Muscle of back (tissue), 11 donors: ENCODE results near the gene NUP98. TPM values are rescaled to one million over a fixed set of nuclear protein-coding genes. Genes with fewer than 3 reads are reported as not detected.
"Not testable (repeated sequence)": the region's sequence is repeated elsewhere in the genome, so short reads cannot be mapped to it uniquely, and the experiment has no call there.

Experiments used
- DNase-seq, 3 donors: peaks; one replicate each; pipeline versions ENCODE4 v3.0.0 to v3.0.0-alpha.2; 2013
- polyA plus RNA-seq, 10 donors: library from polyadenylated mRNA; unstranded; fragments of 120-200 nt; gene quantifications; one replicate each; pipeline ENCODE4 v1.2.1, GENCODE V29; 2013; ENCODE audit not compliant: insufficient read length in 10 of 10

The NUP98 gene
- polyA plus RNA-seq, 10 donors, result 32.0 to 46.1 (median 38.1) TPM

DNA sequence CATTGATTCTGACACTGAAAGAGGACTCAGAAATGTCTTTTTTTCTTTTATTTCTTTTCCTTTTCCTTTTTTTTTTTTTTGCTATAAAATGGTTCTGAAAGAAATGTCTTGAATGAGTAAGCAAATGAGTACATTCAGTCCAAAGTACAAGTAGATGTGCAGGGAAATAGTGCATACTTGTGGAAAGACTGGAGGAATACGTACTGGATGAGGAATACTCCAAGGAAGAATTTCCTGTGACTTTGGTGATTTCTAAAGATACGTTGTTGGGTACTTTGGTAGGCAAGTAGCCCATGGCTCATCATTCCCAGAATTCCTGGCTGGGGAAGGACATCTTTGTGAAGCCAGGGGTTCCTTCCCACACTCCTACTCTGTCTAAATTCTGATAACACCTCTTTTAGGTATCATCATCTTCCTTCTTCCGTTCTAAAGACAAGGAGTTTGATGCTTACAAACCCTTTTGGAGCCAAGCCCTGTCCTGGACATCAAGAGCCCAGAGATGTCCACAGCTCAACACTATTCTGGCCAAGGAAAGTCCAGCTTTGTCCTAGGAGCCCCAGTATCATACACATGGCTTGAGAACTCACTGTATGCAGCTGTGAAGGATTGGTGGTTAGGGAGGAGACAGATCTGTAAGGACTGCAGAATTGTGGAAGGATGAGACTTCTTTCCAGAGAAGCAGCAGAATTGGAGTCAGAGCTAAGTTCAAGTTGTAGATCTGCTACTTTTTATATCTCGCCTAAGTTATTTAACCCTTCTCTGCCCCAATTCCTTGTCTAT lies 4.8 kb upstream of the NUP98 start:
- DNase-seq, result peak in 1 of 3 donors; percentile 33

GRCh38 chr11:3799873-3800272 lies 2.5 kb upstream of the NUP98 start:
- DNase-seq, result no peak

- no peak for DNase-seq
These were observed 1.8 kb upstream of the NUP98 start for GRCh38 chr11:3799143-3799542.

DNA sequence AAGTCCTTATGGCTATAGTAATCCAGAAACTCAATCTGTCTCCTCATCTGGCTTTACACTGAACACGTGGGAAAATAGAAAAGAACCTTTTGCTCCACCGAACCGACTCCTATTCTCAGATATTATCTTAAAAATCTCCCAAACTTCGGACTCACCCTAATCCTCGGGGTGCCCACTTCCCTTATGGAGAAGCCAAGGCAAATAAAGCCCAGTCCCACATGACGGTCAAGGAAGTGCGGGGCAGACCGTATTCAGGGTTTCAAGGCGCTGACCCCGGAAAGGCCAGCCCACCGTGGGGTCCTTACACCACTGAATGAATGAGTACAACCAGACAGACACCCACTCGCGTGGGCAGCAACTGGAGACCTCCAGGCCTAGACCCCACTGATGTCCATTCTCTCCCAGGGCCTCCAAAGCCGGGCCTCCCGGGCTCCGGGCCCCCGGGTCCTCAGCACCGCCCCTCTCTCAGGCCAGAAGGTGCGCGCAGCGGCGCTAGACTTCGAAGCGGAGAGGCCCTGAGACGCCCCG lies 489 bp downstream of the NUP98 start:
- DNase-seq, result no peak

DNA sequence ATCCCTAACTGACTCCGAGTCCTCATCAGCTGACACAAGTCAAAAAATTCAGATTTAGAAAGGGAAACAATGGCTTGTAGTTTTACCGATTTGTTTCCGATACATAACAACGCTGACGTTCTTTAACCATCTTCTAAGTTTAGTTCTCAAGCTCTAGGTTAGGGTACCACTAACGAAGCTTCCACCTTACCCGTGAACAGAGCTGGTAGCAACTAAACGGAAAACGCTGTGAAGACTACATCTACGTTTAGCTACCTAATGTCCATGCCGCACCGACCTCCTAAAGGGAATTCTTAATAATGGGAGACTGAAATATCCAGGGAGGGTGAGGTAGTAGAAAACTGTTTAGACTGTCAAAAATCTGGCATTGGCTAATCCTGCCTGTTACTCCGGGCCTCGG lies 1.0 kb downstream of the NUP98 start:
- no peak for DNase-seq

DNA sequence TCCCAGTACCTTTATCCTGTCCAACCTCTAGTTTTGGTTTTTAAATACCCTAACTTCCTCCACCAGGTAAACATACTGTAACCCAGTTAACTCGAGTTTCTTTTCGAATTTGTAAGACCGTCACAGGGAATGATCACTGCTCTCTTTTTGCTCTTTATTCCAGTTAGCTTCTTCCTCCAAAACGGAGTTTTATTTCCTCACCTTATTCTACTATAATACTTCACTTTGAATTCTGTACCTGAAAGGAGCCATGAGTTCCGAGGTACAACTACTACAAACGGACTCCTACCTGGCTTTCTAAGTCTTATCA lies 1.4 kb downstream of the NUP98 start:
- no peak for DNase-seq

GRCh38 chr11:3795131-3796001 lies 2.0 kb downstream of the NUP98 start:
- DNase-seq, result no peak

- DNase-seq, result not testable (repeated sequence)
These were observed 3.0 kb downstream of the NUP98 start for GRCh38 chr11:3794387-3794786.

GRCh38 chr11:3786781-3787428 lies 10.4 kb downstream of the NUP98 start:
- no peak for DNase-seq

GRCh38 chr11:3783611-3784010 lies 13.7 kb downstream of the NUP98 start:
- no peak for DNase-seq

DNA sequence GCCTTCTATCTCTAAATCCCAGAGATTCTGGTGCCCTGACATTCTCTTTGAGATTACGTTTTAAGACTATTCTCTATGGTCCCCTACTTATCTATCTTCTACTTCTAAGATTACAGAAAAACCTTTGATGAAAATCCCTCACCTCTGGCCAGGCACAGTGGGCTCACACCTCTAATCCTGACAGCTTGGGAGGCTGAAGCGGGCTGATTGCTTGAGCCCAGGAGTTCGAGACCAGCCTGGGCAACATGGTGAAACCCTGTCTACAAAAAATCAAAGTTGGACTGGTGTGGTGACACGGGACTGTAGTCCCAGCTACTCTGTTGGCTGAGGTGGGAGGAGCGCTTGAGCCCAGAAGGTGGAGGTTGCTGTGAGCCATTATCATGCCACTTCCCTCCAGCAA lies 14.4 kb downstream of the NUP98 start:
- no peak for DNase-seq

- DNase-seq, result no peak
These were observed 15.9 kb downstream of the NUP98 start for GRCh38 chr11:3781423-3781822.

- DNase-seq, result peak; percentile 25 to 86 (median 58)
These were observed 21.5 kb downstream of the NUP98 start for GRCh38 chr11:3775736-3776406.

GRCh38 chr11:3773180-3773579 lies 24.2 kb downstream of the NUP98 start:
- no peak for DNase-seq

DNA sequence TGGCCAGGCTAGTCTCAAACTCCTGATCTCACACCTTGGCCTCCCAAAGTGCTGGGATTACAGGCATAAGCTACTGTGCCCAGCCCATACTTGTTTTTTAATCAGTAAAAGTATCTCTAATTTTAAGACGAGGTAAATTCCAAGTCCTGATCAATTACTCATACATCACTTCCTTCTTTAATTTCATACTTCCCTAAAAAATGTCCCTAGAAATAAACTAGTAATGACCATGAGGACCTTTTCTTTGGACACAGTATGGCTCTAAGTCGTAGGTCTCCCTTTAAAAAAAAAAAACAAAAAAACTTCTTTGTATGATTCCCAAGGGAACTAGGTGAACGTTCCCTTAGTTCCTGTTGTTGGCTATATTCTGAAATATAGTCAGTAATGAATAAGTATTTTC lies 29.8 kb downstream of the NUP98 start:
- no peak for DNase-seq

DNA sequence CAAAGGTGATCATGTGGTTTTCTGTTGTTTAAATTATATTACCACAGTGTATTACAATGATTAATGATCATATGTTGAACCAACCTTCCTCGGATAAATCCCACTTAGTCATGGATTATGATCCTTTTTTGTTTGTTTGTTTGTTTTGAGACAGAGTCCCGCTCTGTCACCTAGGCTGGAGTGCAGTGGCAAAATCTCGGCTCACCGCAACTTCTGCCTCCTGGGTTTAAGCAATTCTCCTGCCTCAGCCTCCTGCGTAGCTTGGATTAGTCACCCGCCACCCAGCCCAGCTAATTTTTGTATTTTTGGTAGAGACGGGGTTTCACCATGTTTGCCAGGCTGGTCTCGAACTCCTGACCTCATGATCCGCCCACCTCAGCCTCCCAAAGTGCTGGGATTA lies 30.5 kb downstream of the NUP98 start:
- DNase-seq, result not testable (repeated sequence)

DNA sequence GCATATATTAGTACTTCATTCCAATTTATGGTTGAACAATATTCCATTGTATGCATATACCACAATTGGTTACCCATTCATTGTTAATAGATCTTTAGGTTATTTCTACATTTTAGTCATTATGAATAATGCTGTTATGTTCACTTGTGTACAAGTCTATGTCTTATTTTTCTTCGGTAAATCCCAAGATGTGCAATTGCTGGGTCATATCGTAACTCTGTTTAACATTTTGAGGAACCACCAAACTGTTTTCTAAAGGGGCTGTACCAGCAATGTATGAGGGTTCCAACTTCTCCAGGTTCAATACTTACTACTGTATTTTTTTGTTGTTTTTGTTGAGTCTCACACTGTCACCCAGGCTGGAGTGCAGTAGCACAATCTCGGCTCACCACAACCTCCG lies 33.1 kb downstream of the NUP98 start:
- DNase-seq, result no peak

GRCh38 chr11:3755151-3755550 lies 42.2 kb downstream of the NUP98 start:
- DNase-seq, result no peak

DNA sequence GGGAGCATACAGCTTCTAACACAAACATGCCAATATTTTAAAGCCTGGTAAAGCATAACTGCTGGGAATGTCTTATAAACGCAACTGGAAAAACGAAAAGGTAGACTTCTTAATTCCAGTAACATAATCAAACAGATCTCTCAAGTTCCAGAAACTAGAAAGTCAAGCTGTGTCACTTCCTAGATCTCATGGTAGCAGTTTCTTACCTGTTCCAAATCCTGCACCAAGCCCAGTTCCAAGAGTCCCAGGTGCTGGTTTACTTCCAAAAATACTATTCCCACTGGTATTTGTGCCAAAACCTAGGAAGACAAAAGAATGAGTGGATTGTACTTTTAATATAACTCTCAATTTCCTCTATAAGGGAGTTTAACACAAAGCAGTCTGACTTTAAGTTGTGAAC lies 44.2 kb downstream of the NUP98 start:
- DNase-seq, result no peak

DNA sequence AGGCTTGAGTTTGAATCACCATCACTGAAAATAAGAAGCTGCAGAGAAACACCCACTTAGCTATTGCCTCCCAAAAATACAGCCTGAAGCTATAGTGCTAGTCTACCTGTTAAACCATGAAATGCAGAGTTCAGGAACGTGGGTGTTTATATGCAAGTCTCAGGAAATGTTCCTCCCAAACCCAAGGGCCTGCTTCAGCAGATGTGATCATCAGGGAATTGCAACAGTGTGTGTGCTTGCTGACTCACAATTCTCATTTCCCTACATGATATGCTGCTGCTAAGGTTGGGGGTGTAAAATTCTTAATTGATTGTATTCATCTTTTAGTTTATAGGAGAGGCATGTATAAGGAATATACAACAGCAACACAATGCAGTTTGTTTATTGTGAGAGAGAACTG lies 49.6 kb downstream of the NUP98 start:
- peak in 1 of 3 donors; percentile 11 for DNase-seq

DNA sequence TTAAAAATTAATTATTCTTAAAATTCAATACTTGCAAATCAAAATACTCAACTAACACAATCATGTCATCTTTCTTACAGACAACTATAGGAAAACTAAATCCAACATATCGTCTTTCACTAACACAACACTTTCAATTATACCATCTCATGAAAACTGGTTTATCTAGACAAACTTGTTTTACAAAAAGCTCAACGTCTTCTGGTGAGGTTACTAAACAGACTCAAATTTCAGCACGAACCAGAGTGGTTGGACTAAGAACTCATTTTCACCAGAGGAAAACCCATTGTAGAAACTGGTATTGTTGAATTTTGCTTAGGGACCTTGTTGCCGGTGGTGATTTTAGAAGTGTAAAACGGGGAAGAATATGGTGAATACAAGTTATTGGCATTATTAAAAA lies 52.2 kb downstream of the NUP98 start:
- no peak for DNase-seq

GRCh38 chr11:3738723-3739122 lies 58.6 kb downstream of the NUP98 start:
- no peak for DNase-seq
